ENCODE measurements around the gene ZNF627.
A peak's percentile ranks its signal among the peaks of the same experiment; 100 is the strongest.
"Not testable (repeated sequence)": the region's sequence is repeated elsewhere in the genome, so short reads cannot be mapped to it uniquely, and the experiment has no call there.

The ZNF627 gene

GRCh38 chr19:11597202-11598102 lies at the start of gene ZNF627:
Gene ZNF627 (plus strand): TSS chr19:11597483. CDS start chr19:11597628, 145 bp downstream.
- peak; percentile 99 for DNase-seq (ENCODE audit: low spot score)

- DNase-seq (ENCODE audit: low spot score), result no peak
These were observed 49.2 kb upstream of the ZNF627 start for GRCh38 chr19:11547929-11548700.

- no peak for DNase-seq (ENCODE audit: low spot score)
These were observed 47.8 kb upstream of the ZNF627 start for GRCh38 chr19:11549386-11549953.

GRCh38 chr19:11550265-11550664 lies 47.0 kb upstream of the ZNF627 start:
- DNase-seq (ENCODE audit: low spot score), result no peak

- no peak for DNase-seq (ENCODE audit: low spot score)
These were observed 45.6 kb upstream of the ZNF627 start for GRCh38 chr19:11551603-11552235.

- no peak for DNase-seq (ENCODE audit: low spot score)
These were observed 44.5 kb upstream of the ZNF627 start for GRCh38 chr19:11552666-11553372.

- DNase-seq (ENCODE audit: low spot score), result no peak
These were observed 43.1 kb upstream of the ZNF627 start for GRCh38 chr19:11554160-11554559.

GRCh38 chr19:11555246-11555645 lies 42.0 kb upstream of the ZNF627 start:
- no peak for DNase-seq (ENCODE audit: low spot score)

GRCh38 chr19:11556634-11557420 lies 40.5 kb upstream of the ZNF627 start:
- DNase-seq (ENCODE audit: low spot score), result no peak

GRCh38 chr19:11558881-11559828 lies 38.1 kb upstream of the ZNF627 start, which contains the start of gene ELOF1:
Gene ELOF1 (minus strand): TSS chr19:11559230. CDS start chr19:11554347, 4,883 bp downstream.
- peak; percentile 95 for DNase-seq (ENCODE audit: low spot score)

- no peak for DNase-seq (ENCODE audit: low spot score)
These were observed 36.8 kb upstream of the ZNF627 start for GRCh38 chr19:11560404-11561051.

- no peak for DNase-seq (ENCODE audit: low spot score)
These were observed 33.8 kb upstream of the ZNF627 start for GRCh38 chr19:11563532-11563931.

- DNase-seq (ENCODE audit: low spot score), result not testable (repeated sequence)
These were observed 33.0 kb upstream of the ZNF627 start for GRCh38 chr19:11564082-11564807.

- not testable (repeated sequence) for DNase-seq (ENCODE audit: low spot score)
These were observed 31.7 kb upstream of the ZNF627 start for GRCh38 chr19:11565649-11565980.

- DNase-seq (ENCODE audit: low spot score), result no peak
These were observed 31.1 kb upstream of the ZNF627 start for GRCh38 chr19:11566164-11566563.

GRCh38 chr19:11570039-11570462 lies 27.2 kb upstream of the ZNF627 start:
- no peak for DNase-seq (ENCODE audit: low spot score)

- DNase-seq (ENCODE audit: low spot score), result not testable (repeated sequence)
These were observed 23.9 kb upstream of the ZNF627 start for GRCh38 chr19:11573354-11573753.

- DNase-seq (ENCODE audit: low spot score), result not testable (repeated sequence)
These were observed 23.5 kb upstream of the ZNF627 start for GRCh38 chr19:11573763-11574162.
